OCI-LY3 (cell line): ENCODE data around the gene OPCML.

Experiments
- CTCF ChIP-seq: fragments of 200-600, 300-600 bp; sonication (generic); IDR thresholded peaks from 2 replicates; pipeline ENCODE4 v1.5.1; 2014; ENCODE audit warnings: antibody characterized with exemption, low read length, low read depth
- EZH2phosphoT487 ChIP-seq: fragments of 200-600 bp; shearing (Covaris generic); IDR thresholded peaks from 2 replicates; pipeline ENCODE4 v1.6.1; 2018; ENCODE audit warnings: antibody characterized with exemption, mixed run types, low read depth

- TF ChIP-seq CTCF (no peak), EZH2phosphoT487 (no peak)
Observed at GRCh38 chr11:133500936-133501335, 31.4 kb downstream of the OPCML start.
